ENCODE results near the gene TMEM171. TPM values are rescaled to one million over a fixed set of nuclear protein-coding genes. Genes with fewer than 3 reads are reported as not detected.

Gene TMEM171, protein sequence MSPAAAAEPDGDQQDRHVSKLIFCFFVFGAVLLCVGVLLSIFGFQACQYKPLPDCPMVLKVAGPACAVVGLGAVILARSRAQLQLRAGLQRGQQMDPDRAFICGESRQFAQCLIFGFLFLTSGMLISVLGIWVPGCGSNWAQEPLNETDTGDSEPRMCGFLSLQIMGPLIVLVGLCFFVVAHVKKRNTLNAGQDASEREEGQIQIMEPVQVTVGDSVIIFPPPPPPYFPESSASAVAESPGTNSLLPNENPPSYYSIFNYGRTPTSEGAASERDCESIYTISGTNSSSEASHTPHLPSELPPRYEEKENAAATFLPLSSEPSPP
- total RNA-seq: not detected

DNA sequence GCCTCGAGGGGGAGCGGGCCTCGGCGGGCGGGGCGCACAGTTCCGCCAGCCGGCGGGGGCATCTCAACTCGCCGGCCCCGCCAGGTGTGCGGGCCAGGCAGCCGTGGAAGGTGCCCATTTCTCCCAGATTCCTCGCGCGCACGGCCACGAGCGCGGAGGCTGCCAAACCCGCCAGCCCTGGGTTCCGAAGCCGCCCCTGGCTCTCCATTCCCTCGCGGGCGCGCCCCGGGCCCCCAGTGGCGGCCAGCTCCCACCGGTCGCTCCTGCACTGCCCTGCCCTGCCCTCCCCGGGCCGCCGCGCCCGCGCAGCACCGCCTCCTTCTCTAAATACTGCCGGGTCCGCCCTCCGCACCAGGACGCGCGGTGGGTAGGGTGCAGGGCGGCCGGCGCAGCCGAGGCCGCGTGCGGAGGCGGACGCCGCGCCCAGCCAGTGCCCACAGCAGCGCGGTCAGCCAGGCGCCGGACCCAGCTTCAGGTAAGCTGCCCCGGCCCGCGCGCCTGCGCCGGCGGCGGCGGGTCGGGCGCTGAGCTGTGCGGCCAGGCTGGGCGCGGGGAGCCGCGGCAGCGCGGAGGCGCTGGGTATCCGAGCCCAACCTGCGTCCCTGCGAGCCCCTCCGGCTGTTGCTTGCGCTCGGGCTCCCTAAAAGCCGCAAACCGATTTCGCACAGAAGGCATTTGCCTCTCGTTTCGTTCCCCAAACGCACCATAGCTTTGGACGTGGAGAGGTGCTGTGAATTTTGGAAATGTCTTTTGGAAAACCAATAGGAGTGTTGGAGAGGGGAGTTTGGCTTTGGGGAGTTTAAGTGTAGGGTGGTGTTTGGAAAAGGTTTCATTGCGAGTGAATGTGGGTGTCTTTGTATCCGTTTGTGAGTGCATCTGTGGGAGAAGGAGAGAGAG lies at the start of gene TMEM171:
Gene TMEM171 (plus strand): TSS at position 354 of the 897 bp plus-strand sequence. CDS start 2,799 bp downstream, outside the sequence.
- DNase-seq (ENCODE audit: low read depth in 2 of 3, low spot score in 2 of 3): peak in 1 of 3 donors; percentile 35

DNA sequence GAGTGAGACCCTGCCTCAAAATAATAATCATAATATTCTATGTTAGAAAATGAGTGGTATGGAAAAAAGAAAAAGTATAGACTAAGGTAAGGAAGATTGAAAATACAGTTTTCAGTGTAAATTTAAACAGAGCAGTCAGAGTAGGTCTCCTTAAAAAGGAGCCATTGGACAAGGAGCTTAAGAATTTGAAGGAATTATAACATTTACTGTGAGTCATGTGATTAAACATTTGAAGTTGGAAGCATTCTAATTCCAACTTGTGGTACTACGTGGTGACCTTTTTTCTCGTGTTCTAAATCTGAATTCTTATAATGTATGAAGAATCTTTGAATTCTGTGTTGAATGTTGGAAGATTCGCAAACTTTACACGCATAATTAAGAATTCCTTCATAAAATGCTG lies 39.3 kb upstream of the TMEM171 start:
- DNase-seq (ENCODE audit: low read depth in 2 of 3, low spot score in 2 of 3): no peak

DNA sequence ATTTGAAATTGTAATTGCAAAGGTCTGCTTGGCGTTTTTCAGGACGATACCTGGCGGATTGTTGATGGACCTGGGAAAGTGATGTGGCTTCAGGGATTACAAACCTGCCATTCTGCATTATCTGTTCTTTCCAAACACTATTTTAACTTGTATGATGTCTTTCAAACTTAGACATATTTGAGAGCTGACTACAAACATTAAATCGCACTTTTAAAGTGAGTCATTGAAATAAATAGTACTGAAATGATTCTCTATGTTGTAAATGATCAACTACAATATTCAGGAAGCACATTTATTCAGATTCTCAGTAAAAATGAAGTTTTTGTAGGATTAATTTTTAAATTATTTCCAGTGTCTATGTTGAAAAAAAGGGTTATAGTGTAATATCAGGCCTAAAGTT lies 32.3 kb upstream of the TMEM171 start:
- DNase-seq (ENCODE audit: low read depth in 2 of 3, low spot score in 2 of 3): no peak

DNA sequence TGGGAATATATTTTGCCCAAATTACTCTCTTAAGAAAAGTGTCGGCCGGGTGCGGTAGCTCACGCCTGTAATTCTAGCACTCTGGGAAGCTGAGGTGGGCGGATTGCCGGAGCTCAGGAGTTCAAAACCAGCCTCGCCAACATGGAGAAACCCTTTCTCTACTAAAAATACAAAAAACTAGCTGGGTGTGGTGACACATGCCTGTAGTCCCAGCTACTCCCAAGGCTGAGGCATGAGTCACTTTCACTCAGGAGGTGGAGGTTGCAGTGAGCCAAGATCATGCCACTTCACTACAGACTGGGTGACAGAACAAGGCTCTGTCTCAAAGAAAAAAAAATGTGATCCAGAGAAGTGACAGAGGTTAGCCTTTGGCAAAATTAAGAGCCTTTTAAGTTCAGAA lies 26.4 kb upstream of the TMEM171 start:
- no peak for DNase-seq (ENCODE audit: low read depth in 2 of 3, low spot score in 2 of 3)

DNA sequence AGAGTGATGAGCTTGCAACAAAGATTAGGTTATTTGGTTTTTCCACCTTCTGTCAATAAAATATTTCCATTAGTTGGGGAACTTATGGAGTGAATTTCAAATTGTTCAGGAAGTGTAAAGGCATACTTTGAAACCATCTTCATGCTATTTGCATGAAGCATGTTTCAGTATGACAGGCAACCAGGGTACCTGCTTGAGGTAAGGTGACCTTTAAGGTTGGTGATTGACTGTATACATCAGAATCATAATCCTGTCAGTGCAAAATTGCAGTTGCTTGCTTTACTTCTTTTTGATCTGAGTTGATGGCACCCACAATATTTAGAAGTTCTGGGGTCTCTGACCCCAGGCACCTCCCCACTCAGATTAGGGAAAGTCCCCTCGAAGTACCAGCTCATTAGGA lies 26.0 kb upstream of the TMEM171 start:
- no peak for DNase-seq (ENCODE audit: low read depth in 2 of 3, low spot score in 2 of 3)

DNA sequence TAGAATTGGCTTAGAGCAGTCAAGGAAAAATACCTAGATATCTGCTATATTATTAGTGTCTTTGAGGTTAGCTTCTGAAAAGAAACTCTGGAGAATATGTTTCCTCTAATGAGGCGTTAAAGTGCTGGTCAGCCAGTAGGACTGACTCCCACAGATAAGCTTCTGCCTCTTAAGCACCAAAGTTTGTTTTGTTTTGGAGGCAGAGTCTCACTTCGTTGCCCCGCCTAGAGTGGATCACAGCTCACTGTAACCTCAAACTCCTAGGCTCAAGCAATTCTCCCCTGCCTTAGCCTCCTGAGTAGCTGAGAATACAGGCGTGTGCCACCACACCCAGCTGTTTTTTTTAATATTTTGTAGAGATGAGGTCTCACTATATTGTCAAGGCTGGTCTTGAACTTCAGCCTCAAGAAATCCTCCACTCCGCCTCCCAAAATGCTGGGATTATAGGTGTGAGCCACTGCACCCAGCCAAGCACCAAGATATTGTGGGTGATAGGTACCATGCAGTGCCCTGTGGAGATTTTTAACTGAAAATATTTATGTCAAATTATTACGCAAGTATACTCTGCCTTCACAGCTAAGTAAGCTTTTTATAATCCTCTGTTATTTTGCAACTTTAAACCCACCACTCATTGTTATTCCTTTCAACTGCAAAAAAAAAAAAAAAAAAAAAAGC lies 24.7 kb upstream of the TMEM171 start:
- DNase-seq (ENCODE audit: low read depth in 2 of 3, low spot score in 2 of 3): no peak

DNA sequence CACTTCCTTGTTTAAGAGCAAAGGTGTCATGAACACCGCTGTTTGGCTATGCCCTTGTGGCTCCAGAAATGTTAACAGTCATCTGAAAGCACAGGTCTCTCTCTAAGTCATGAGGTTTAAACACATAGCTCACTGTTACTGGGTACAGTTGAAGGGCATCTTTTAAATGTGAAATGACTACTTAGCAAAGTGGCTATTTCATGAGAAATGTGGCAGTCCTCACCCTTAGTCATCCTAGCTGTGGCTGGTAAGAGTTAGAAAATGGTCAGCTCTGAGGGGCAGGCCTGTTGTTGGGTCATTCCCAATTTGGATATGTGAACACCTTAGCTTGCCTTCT lies 24.2 kb upstream of the TMEM171 start:
- DNase-seq (ENCODE audit: low read depth in 2 of 3, low spot score in 2 of 3): no peak

DNA sequence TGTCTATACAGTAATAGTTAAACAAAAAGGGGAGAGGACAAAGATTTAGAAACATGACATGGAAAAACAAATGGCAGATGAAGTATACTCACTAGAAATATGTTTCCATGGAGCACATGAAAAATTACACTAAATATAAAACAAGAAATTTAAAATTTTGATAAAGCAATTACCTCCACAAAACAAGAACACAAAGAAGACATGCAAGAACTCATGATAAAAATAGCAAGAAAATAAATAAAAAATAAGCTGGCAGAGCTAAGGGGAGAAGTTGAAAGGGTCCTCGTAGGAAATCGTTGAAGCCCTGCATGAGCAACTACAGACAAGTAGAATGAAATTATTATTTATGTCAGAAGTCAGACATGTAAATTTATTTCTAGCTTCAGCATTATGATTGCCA lies 22.6 kb upstream of the TMEM171 start:
- no peak for DNase-seq (ENCODE audit: low read depth in 2 of 3, low spot score in 2 of 3)

DNA sequence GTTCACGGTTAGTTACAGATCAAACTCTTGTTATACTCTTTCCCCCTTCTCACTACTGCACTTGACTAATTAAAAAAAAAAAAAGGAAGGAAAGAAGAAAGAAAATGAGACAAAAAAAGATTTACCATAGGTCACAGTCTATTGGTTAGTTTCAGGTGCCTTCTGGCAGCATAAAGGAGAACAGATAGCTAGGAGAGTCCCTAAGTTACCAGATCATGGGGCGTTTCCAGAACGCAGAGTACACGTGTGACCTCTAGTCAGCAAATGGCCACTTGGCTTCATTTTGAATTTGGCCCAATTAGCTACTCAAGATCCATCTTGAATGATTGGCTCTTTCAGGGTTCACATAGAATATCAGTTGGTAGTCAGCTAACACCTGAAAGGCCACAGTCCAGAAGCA lies 20.3 kb upstream of the TMEM171 start:
- DNase-seq (ENCODE audit: low read depth in 2 of 3, low spot score in 2 of 3): no peak

DNA sequence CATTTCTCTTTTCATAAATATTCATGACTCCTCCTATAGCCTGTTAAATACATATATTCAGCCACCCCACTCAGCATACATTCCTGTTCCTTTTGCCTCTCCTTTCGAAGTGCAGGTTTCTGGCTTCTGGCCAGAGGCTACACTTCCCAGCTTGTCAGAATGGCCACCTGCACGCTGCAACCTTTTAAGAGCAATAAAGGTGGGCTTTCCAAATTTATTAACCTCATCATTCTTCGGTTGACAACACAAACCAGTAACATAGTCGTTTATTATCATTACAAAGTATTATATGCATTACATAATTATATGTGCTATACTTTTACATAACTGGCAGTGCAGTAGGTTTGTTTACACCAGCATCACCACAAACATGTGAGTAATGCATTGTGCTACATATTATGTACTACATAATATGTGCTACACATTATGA lies 16.5 kb upstream of the TMEM171 start:
- DNase-seq (ENCODE audit: low read depth in 2 of 3, low spot score in 2 of 3): no peak

DNA sequence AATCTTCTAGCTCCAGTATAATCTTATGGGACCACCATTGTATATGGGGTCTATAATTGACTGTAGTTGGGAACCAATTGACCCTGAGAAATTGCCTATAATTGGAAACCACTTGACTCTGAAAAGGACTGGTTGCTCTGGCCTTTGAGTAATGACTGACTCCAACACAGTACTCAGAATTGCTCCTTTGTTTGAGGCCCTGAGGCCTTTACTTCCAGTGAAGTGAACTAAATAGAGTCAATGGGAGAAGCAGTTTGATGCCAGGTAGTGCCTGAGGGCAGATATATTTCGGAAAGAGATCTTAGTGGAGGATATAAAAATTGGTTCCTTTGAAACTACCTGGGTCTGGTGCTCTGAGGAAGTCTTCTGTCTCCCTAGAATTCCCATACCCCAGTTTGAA lies 16.0 kb upstream of the TMEM171 start:
- no peak for DNase-seq (ENCODE audit: low read depth in 2 of 3, low spot score in 2 of 3)

DNA sequence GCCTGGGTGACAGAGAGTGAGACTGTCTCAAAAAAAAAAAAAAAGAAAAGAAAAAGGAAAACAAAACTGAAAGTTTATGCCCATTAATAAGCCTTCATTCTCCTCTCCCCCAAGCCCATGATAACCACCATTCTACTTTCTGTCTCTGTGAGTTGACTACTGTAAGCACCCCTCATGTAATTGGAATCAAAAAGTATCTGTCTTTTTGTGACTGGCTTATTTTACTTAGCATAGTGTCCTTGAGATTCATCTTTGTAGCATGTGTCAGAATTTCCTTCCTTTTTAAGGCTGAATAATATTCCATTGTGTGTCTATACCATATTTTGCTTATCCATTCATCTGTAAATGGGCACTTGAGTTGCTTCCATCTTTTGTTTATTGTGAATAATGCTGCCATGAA lies 14.0 kb upstream of the TMEM171 start:
- DNase-seq (ENCODE audit: low read depth in 2 of 3, low spot score in 2 of 3): no peak

DNA sequence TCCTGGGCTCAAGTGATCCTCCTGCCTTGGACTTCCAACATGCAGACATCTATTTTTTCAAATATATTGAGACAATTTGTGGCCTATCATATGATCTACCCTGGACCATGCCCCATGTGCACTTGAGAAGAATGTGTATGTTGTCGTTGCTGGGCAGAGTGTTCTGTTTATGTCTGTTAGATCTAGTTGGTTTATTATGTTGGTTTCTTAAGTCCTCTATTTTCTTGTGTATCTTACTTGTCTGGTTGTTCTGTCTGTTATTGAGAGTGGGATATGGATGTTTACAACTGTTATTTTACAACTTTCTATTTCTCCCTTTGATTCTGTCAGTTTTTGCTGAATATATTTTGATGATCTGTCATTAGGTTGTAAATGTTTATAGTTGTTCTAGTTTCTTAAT lies 10.2 kb upstream of the TMEM171 start:
- DNase-seq (ENCODE audit: low read depth in 2 of 3, low spot score in 2 of 3): no peak

DNA sequence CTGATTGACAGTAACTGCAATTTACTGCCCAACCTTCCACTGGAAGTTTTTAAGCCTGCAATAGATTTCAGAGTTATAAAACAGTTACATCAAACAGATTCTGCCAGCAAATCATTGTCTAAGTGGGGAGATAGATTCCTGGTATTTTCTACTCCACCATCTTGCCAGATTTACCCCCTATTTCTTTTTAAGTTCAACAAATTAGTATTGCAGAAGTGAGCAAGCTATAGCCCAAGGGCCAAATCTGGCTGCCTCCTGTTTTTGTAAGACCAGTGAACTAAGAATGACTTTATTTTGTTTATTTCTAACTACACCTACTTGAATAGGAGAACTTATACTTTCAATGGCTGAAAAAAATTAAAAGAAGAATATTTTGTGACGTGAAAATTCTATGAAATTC lies 8.8 kb upstream of the TMEM171 start:
- DNase-seq (ENCODE audit: low read depth in 2 of 3, low spot score in 2 of 3): no peak

DNA sequence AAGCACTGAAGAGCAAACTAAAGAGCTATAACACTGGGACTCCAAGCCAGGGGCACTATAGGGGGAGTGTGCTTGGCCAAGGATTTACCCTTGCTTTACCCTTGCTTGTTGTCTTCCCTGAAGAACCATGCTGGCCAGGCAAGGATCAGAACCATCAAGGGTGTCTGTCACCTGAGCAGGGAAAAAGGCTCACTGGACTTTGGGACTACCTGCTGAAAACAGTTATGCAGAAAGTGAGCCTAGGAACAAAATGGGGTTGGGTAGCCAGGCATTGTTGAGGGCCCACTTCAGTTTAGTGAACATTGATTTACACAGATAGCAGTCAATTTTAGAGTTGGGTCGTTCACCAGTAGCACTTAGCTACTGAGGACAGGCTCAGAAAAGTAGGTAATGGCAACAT lies 8.0 kb upstream of the TMEM171 start:
- DNase-seq (ENCODE audit: low read depth in 2 of 3, low spot score in 2 of 3): no peak

DNA sequence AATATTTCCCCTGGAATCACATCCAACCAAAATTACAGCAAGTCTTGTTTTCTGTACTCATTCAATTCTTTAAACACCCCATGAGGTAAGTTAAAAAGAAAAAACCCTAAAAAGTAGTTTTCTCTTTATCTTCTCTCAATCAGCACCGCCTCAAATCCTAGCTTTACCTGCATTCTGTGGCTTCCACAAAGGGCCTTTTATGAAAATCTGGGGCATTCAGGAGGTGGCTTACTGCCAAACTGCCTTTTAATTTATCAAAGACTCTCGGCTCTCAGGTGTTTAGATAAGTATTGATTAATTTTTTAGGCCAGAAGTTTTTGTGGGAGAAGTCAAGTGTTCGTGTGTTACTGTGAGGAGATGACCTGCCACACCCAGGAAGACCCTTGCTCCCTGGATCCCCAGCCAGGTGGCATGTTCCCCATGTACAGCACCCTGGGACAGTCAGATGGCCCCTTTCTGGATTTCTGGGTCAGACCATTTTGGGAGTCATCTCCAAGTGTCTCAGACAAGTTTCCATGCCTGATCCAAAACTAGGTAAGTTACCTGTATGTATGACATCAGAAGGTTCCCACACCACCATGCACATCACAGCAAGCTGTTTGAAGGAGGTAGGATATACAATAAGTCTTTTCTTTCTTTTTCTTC lies 6.2 kb upstream of the TMEM171 start:
- no peak for DNase-seq (ENCODE audit: low read depth in 2 of 3, low spot score in 2 of 3)

DNA sequence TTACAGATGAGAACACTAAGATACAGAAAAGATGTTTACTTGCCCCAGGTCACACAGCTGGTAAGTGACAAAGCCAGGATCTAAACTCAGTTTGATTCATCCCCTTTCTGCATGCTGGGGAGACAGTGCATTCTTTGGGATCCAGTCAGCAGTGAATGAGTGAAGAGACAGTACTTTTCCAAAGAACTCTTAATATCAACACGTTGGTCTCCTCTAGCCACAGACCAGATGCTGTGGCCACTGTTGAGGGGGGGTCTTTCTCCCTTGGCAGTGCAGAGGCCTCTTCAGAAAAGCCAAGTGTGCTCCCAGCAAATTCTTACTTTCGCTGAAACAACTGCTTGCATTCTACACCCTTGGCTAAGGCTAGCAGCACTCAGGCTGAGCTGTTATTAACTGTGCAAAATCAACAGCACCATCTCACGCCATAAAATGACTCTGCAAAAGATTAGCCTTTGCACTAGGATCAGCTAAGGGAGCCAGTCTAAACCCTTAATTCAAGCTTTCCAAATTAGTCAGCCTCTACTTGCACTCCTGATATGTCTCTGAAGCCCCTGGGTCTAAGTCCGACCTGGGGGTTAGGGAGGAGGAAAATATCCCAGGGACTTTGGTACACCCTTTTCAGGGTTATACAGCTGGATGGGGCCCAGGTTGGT lies 4.8 kb upstream of the TMEM171 start:
- DNase-seq (ENCODE audit: low read depth in 2 of 3, low spot score in 2 of 3): no peak

DNA sequence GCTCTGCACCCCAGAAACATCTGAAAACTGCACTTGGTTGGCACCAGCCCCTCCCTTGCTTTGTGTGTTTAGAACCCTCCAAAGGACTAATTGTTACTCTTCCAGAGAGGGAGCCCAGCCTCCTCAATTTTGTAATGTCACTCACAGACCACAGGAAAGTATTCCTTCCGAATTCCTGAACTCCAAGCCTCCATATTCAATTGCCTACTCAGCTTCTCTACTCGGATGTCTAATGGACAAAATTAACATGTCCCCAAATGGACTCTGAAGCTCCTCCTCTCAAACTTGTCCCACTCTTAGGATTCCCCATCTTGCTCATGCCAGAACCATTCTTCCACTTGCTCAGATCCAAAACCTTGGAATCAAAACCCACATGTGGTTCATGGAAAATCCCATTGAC lies 3.9 kb upstream of the TMEM171 start:
- DNase-seq (ENCODE audit: low read depth in 2 of 3, low spot score in 2 of 3): no peak

DNA sequence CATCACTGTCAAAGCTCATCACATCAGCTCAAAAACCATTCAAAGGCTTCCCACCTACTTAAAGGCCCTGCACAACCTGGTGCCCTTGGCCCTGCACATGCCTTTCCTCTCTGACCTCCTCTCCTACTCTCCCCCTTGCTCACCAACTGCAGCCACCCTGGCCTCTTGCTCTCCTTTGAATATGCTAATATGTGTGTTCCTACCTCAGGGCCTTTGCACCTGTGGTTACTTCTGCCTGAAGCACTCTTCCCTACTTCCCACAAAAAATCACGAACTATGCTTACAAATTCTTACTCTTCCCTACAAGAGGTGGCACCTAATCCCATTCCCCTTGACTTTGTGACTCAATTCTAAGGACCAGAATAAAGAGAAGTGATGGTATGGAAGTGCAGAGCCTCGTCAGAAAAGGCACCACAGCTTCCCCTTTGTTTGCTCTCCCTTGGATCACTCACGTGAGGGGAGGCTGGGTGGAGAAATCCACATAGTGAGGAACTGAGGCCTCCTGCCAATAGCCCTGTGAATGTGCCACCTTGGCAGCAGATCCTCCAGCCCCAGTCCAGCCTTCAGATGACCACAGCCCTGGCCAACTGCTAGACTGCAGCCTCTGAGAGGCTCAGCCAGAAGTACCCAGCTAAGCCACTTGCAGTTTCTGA lies 3.2 kb upstream of the TMEM171 start:
- no peak for DNase-seq (ENCODE audit: low read depth in 2 of 3, low spot score in 2 of 3)

DNA sequence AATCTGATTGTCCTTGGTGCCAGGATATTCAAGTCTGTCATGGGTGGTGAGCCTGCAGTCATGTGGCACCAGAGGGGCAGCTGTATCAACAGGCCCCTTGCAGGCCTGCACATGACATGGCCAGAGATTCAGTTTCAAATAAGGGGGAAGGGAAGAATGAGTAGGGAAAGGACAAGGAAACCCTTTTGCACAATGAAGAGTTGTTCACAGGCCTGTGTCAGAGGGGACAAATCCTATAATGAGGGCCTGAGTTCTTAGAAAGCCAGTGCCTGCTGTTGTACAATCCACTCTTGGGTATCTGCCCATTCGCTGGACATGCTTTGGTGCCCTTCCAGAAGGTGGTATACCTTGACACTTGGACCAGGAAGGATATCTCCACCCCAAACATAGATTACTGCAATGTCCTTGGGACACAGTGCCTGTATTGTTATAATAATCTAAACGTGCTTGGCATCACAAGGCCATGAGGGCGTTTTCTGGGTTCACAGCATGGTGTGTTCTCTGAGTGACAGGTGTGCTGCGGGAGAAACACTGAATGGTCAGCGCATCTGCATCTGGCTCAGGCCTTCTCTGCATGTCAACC lies 1.9 kb upstream of the TMEM171 start:
- no peak for DNase-seq (ENCODE audit: low read depth in 2 of 3, low spot score in 2 of 3)

All from hematopoietic multipotent progenitor cell (in vitro differentiated cells).